Measurements from ENCODE around the gene PDLIM5. TPM values are rescaled to one million over a fixed set of nuclear protein-coding genes. Genes with fewer than 3 reads are reported as not detected.

Gene PDLIM5
- total and polyA plus RNA-seq, 2 of the 8 experiments (the other 6 are each of a cell fraction or from before 2014, with no cell fraction given): 37.3 to 62.1 TPM

GRCh38 chr4:94507708-94508107 lies 56.0 kb downstream of the PDLIM5 start:
- Histone ChIP-seq H3K36me3 (ENCODE audit: control insufficient read depth in 2 of 4, insufficient read depth in 4 of 4, low read length in 3 of 4) (no peaks in the 10 kb centered on the region), H2AFZ (ENCODE audit: low read length) (no peak overlapping the region), H3K27me3 (replicated peaks in 1 of 4; ENCODE audit: control insufficient read depth in 3 of 4, extremely low read depth in 1 of 4, insufficient read depth in 3 of 4, low read length in 3 of 4) (no peaks in the 10 kb centered on the region), H3K27ac (ENCODE audit: low read depth, low read length) (no peak overlapping the region), H3K18ac (ENCODE audit: extremely low read depth, low read length) (no peak overlapping the region), H3K4me3 (ENCODE audit: extremely low read depth in 1 of 4, insufficient read depth in 2 of 4, low read depth in 3 of 4, low read length in 4 of 4) (no peak overlapping the region), H2BK120ac (replicated peaks; ENCODE audit: low read depth, low read length) (no peak overlapping the region), H3K9me3 (ENCODE audit: insufficient read depth in 2 of 2, low read depth in 1 of 2, low read length in 1 of 2) (no peaks in the 10 kb centered on the region), H3K23me2 (ENCODE audit: low read depth, low read length) (no peaks in the 10 kb centered on the region), H2BK20ac (ENCODE audit: low read length) (no peak overlapping the region), H4K91ac (replicated peaks; ENCODE audit: insufficient read length, low read length) (no peak overlapping the region), H4K5ac (ENCODE audit: insufficient read length, low read depth, low read length) (no peak overlapping the region), H4K8ac (ENCODE audit: extremely low read depth, insufficient read depth, low read length) (no peak overlapping the region), H3K23ac (ENCODE audit: insufficient read length) (no peak overlapping the region), H3K79me2 (ENCODE audit: control insufficient read depth in 1 of 2, insufficient read depth in 2 of 2, low read length in 2 of 2) (no peaks in the 10 kb centered on the region; a peak in 2 of 4 replicates), H2BK5ac (ENCODE audit: low read depth, low read length) (no peak overlapping the region), H4K20me1 (replicated peaks in 1 of 2; ENCODE audit: control insufficient read depth in 1 of 2, insufficient read depth in 2 of 2, low read length in 2 of 2) (no peaks in the 10 kb centered on the region), H2BK12ac (ENCODE audit: low read depth, low read length) (no peak overlapping the region), H3K9ac (replicated peaks in 1 of 4; ENCODE audit: extremely low read depth in 1 of 4, low read depth in 3 of 4, low read length in 3 of 4) (no peak overlapping the region; a peak in 1 of 7 replicates), H3K56ac (replicated peaks; ENCODE audit: insufficient read length, low read depth, low read length) (no peak overlapping the region), H3K4ac (replicated peaks; ENCODE audit: insufficient read length, low read depth, low read length) (no peak overlapping the region), H3K4me2 (ENCODE audit: insufficient read depth in 1 of 2, low read depth in 2 of 2, low read length in 2 of 2) (no peak overlapping the region), H3K79me1 (ENCODE audit: low read depth, low read length) (no peaks in the 10 kb centered on the region), H3K4me1 (replicated peaks in 1 of 4; ENCODE audit: control insufficient read depth in 3 of 4, insufficient read depth in 4 of 4, low read length in 3 of 4) (no peaks in the 10 kb centered on the region), H2AK5ac (ENCODE audit: low read depth, low read length) (no peak overlapping the region), H2BK15ac (ENCODE audit: low read length) (no peak overlapping the region), H3K14ac (ENCODE audit: insufficient read length) (no peak overlapping the region)
- ChIA-PET POLR2A (ENCODE audit: partially characterized antibody) (no interaction called here), CTCF (ENCODE audit: partially characterized antibody) (interaction anchor here (0.9 kb wide), 1 partner anchor 100 kb away, joined by 4 read pairs; no protein-coding TSS in a partner anchor)
- FAIRE-seq (no peak), DNase-seq (ENCODE audit: low read depth in 1 of 2, low spot score in 2 of 2) (no peak)
- TF ChIP-seq CREB1 (IDR thresholded peaks at IDR 0.05): no peak
- TF ChIP-seq ZNF274 (IDR thresholded peaks at IDR 0.05; ENCODE audit: borderline replicate concordance, extremely low read depth, low read length): no peak
- TF ChIP-seq GABPA (IDR thresholded peaks at IDR 0.05; ENCODE audit: borderline replicate concordance, insufficient read depth, low read length): no peak
- WGBS, 2 experiments (ENCODE audit: extremely low coverage in 1 of 2, insufficient coverage in 1 of 2, insufficient read length in 1 of 2, insufficient replicate concordance in 2 of 2, low coverage in 1 of 2, low lambda C conversion rate in 2 of 2, missing lambda C conversion rate in 1 of 2): 78% methylated on average over 1 of the region's 1 CpG; no CpG with 5 or more reads in 1 of the 2 experiments

All from H1 (cell line).